GM10248 (cell line): ENCODE data around the gene ASCC3.

Source experiments
- CTCF ChIA-PET: fragments of 300-600 bp; sonication (Branson Sonifier 250); formaldehyde crosslinking; extraction: SDS; loops from one replicate; lab custom pipeline; 2021; ENCODE audit warnings: antibody characterized with exemption; lab: Yijun Ruan, JAX
- POLR2A ChIA-PET: fragments of 350-650 bp; sonication (Branson Sonifier 250); formaldehyde crosslinking; extraction: SDS; loops from one replicate; lab custom pipeline; 2020; ENCODE audit warnings: antibody characterized with exemption; lab: Yijun Ruan, JAX
- DNase-seq: peaks from one replicate; pipeline ENCODE4 v3.0.0; 2012; ENCODE audit errors: extremely low spot score
- TF ChIP-seq, protein P1 (sequence below): IDR thresholded peaks from 2 replicates; pipeline ENCODE4 v1.5.1; 2012; ENCODE audit warnings: mild to moderate bottlenecking, low read depth; ENCODE audit errors: extremely low read depth, missing control alignments, control extremely low read depth

Gene ASCC3

DNA sequence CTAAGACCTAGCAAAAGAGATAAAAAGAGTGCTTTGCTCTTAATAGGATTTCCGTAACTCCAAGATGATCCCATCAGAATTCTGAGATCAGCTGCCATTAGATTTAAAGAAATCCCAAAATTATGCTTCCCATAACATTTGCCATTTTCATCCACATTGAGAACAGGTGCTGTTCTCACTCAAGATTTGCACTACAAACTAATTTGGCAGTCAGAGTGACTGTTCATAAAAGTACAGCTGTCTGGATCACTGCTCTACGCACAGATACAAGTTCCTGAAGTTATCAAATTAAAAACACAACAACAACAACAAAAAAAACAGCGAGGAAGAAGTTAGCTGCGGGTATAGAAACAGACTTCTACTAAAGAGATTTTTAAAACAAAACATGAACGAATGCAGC is 58.1 kb downstream of the ASCC3 start:
- ChIA-PET POLR2A (no interaction called here), CTCF (interaction anchor here (1.1 to 1.8 kb wide), 3 partner anchors 9 to 133 kb away, joined by 3 to 5 read pairs (median 3); no protein-coding TSS in a partner anchor)
- TF ChIP-seq, protein P1, sequence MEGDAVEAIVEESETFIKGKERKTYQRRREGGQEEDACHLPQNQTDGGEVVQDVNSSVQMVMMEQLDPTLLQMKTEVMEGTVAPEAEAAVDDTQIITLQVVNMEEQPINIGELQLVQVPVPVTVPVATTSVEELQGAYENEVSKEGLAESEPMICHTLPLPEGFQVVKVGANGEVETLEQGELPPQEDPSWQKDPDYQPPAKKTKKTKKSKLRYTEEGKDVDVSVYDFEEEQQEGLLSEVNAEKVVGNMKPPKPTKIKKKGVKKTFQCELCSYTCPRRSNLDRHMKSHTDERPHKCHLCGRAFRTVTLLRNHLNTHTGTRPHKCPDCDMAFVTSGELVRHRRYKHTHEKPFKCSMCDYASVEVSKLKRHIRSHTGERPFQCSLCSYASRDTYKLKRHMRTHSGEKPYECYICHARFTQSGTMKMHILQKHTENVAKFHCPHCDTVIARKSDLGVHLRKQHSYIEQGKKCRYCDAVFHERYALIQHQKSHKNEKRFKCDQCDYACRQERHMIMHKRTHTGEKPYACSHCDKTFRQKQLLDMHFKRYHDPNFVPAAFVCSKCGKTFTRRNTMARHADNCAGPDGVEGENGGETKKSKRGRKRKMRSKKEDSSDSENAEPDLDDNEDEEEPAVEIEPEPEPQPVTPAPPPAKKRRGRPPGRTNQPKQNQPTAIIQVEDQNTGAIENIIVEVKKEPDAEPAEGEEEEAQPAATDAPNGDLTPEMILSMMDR = no peak
- no peak for DNase-seq

- CTCF ChIA-PET = no interaction called here
- POLR2A ChIA-PET = no interaction called here
- TF ChIP-seq, protein P1 = no peak
- DNase-seq = no peak
These were observed 63.1 kb downstream of the ASCC3 start for GRCh38 chr6:100818066-100818465.

GRCh38 chr6:100810015-100810414 is 71.1 kb downstream of the ASCC3 start:
- no peak for DNase-seq
- ChIA-PET POLR2A (no interaction called here), CTCF (no interaction called here)
- TF ChIP-seq, protein P1 = no peak

DNA sequence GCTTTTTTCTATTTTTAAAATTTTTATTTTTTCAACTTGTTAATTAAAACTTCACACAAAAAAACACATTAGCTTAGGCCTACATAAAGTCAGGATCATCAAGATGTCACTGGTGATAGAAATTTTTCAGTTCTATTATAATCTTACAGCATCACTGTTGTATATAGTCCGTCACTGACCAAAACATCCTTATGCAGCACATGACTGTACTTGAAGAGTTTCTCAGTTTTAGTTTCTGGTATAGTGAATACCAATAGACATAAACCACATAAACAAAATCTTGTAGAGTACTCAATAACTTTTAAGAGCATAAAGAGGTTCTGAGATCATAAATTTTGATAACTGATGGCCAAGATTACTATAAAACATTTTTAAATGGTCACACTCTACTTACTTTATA is 71.8 kb downstream of the ASCC3 start:
- no peak for DNase-seq
- TF ChIP-seq, protein P1 = no peak
- CTCF ChIA-PET = no interaction called here
- POLR2A ChIA-PET = no interaction called here

DNA sequence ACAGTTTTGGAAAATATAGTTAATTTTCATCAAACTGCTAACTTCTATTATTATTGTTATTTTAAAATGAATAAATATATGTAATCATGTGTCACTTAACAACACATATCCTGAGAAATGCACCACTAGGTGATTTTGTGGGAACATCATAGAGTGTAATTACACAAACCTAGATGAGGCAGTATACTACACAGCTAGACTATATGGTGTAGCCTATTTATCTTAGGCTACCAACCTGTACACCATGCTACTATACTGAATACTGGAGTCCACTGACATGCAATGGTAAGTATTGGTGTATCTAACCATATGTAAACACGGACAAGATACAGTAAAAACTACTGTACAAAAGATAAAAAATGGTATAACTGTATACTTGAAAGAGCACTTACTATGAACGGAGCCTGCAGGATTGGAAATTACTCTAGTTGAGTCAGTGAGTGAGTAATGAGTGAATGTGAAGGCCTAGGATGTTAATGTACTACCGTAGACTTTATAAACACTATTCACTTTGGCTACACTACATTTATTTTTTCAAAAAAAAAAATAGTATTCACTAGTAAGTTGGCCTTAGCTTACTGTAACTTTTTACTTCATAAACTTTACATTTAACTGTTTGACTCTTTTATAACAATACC is 72.4 kb downstream of the ASCC3 start:
- DNase-seq = no peak
- ChIA-PET CTCF (no interaction called here), POLR2A (no interaction called here)
- TF ChIP-seq, protein P1 = no peak

GRCh38 chr6:100806296-100806695 is 74.8 kb downstream of the ASCC3 start:
- ChIA-PET POLR2A (no interaction called here), CTCF (no interaction called here)
- DNase-seq = no peak
- TF ChIP-seq, protein P1 = no peak
